Colon (tissue), 2 donors: ENCODE results near the gene GSTK1.
"Not testable (repeated sequence)": the region's sequence is repeated elsewhere in the genome, so short reads cannot be mapped to it uniquely, and the experiment has no call there.

Experiments used
- FAIRE-seq: peaks from 2 replicates; lab custom pipeline; 2012; peaks lifted over from hg19 to GRCh38; lab: Jason Lieb, UNC
- donor health status: control.
- donor health status: control.

The GSTK1 gene

GRCh38 chr7:143239813-143240212, 23.4 kb upstream of the GSTK1 start:
- no peak for FAIRE-seq

GRCh38 chr7:143240291-143241168, 22.7 kb upstream of the GSTK1 start:
- no peak for FAIRE-seq

GRCh38 chr7:143242306-143242705, 20.9 kb upstream of the GSTK1 start:
- FAIRE-seq = no peak

GRCh38 chr7:143243111-143243510, 20.1 kb upstream of the GSTK1 start:
- no peak for FAIRE-seq

GRCh38 chr7:143243614-143244013, 19.6 kb upstream of the GSTK1 start:
- no peak for FAIRE-seq

GRCh38 chr7:143244321-143244720, 18.9 kb upstream of the GSTK1 start:
- no peak for FAIRE-seq

GRCh38 chr7:143245123-143245522, 18.1 kb upstream of the GSTK1 start:
- peak; percentile 93 for FAIRE-seq

- no peak for FAIRE-seq
Measured at GRCh38 chr7:143247372-143247771, 15.9 kb upstream of the GSTK1 start.

GRCh38 chr7:143248761-143249354, 14.4 kb upstream of the GSTK1 start:
- FAIRE-seq = no peak

- no peak for FAIRE-seq
Measured at GRCh38 chr7:143250199-143250598, 13.0 kb upstream of the GSTK1 start.

- peak; percentile 18 for FAIRE-seq
Measured at GRCh38 chr7:143250822-143251221, 12.4 kb upstream of the GSTK1 start.

- FAIRE-seq = no peak
Measured at GRCh38 chr7:143252006-143252405, 11.2 kb upstream of the GSTK1 start.

GRCh38 chr7:143255564-143255963, 7.7 kb upstream of the GSTK1 start:
- no peak for FAIRE-seq

GRCh38 chr7:143256325-143256724, 6.9 kb upstream of the GSTK1 start:
- no peak for FAIRE-seq

GRCh38 chr7:143256932-143257331, 6.3 kb upstream of the GSTK1 start:
- no peak for FAIRE-seq

GRCh38 chr7:143257501-143257900, 5.7 kb upstream of the GSTK1 start:
- FAIRE-seq = peak; percentile 14

GRCh38 chr7:143258831-143259230, 4.4 kb upstream of the GSTK1 start:
- FAIRE-seq = no peak

GRCh38 chr7:143259765-143260164, 3.5 kb upstream of the GSTK1 start:
- FAIRE-seq = no peak

- no peak for FAIRE-seq
Measured at GRCh38 chr7:143261901-143262300, 1.3 kb upstream of the GSTK1 start.

GRCh38 chr7:143264196-143264568, 941 bp downstream of the GSTK1 start:
- not testable (repeated sequence) for FAIRE-seq

- no peak for FAIRE-seq
Measured at GRCh38 chr7:143265017-143265693, 1.9 kb downstream of the GSTK1 start.

- FAIRE-seq = no peak
Measured at GRCh38 chr7:143269251-143269650, 6.0 kb downstream of the GSTK1 start.

- FAIRE-seq = no peak
Measured at GRCh38 chr7:143271240-143271639, 8.0 kb downstream of the GSTK1 start.
